ENCODE results near the gene CHST13. TPM values are rescaled to one million over a fixed set of nuclear protein-coding genes. Genes with fewer than 3 reads are reported as not detected.
A peak's percentile ranks its signal among the peaks of the same experiment; 100 is the strongest.

Gene CHST13
- total RNA-seq, 2 donors from 2014 or later, result 1.6 to 6.7 TPM

GRCh38 chr3:126568776-126569342 lies 44.9 kb downstream of the CHST13 start:
- no peak overlapping the region for H3K4me3 ChIP-seq (ENCODE audit: low read length)
- H3K4me1 Mint-ChIP-seq, result peaks cover 9% of the 10 kb centered on the region
- WGBS, 2 experiments (ENCODE audit: insufficient coverage in 1 of 2, insufficient read length in 1 of 2), result 70 to 80% methylated on average over 1 to 3 of the region's 3 CpGs

GRCh38 chr3:126569390-126569975 lies 45.5 kb downstream of the CHST13 start:
- H3K9ac ChIP-seq (ENCODE audit: extremely low read depth, low read length, poor library complexity, severe bottlenecking), result no peak overlapping the region
- DNase-seq, result no peak
- H3K4me1 Mint-ChIP-seq, result peaks cover 11% of the 10 kb centered on the region
- H3K36me3 ChIP-seq (ENCODE audit: control insufficient read depth, insufficient read depth, low read length), result no peaks in the 10 kb centered on the region
- H3K36me3 Mint-ChIP-seq (ENCODE audit: low read depth), result no peaks in the 10 kb centered on the region
- no peaks in the 10 kb centered on the region for H3K9me3 Mint-ChIP-seq
- no peaks in the 10 kb centered on the region for H3K9me3 ChIP-seq (ENCODE audit: control insufficient read depth, low read length)
- TF ChIP-seq CTCF (conservative IDR thresholded peaks at IDR 0.05), result no peak
- H3K4me1 ChIP-seq (ENCODE audit: control insufficient read depth, insufficient read depth, low read length), result peaks cover 5% of the 10 kb centered on the region
- no peaks in the 10 kb centered on the region for H3K27me3 Mint-ChIP-seq (ENCODE audit: insufficient read depth)
- H3K4me3 ChIP-seq (ENCODE audit: low read length), result no peak overlapping the region
- no peak overlapping the region for H3K27ac Mint-ChIP-seq
- no peak overlapping the region for H3K27ac ChIP-seq (ENCODE audit: low read depth, low read length)
- H3K27me3 ChIP-seq (ENCODE audit: control insufficient read depth, insufficient read depth, low read length, poor library complexity, severe bottlenecking), result no peaks in the 10 kb centered on the region
- 85 to 92% methylated on average over 4 to 9 of the region's 9 CpGs for WGBS, 2 experiments (ENCODE audit: insufficient coverage in 1 of 2, insufficient read length in 1 of 2)
- no peak overlapping the region for H3K4me3 Mint-ChIP-seq

More at GRCh38 chr3:126568776-126569342, 44.9 kb downstream of the CHST13 start:
- Histone ChIP-seq H3K27me3 (ENCODE audit: control insufficient read depth, insufficient read depth, low read length, poor library complexity, severe bottlenecking) (no peaks in the 10 kb centered on the region), H3K36me3 (ENCODE audit: control insufficient read depth, insufficient read depth, low read length) (no peaks in the 10 kb centered on the region), H3K9me3 (ENCODE audit: control insufficient read depth, low read length) (no peaks in the 10 kb centered on the region), H3K9ac (ENCODE audit: extremely low read depth, low read length, poor library complexity, severe bottlenecking) (no peak overlapping the region), H3K4me1 (ENCODE audit: control insufficient read depth, insufficient read depth, low read length) (peaks cover 5% of the 10 kb centered on the region), H3K27ac (ENCODE audit: low read depth, low read length) (no peak overlapping the region)
- peak; percentile 32 for DNase-seq
- H3K4me3 Mint-ChIP-seq, result no peak overlapping the region
- H3K36me3 Mint-ChIP-seq (ENCODE audit: low read depth), result no peaks in the 10 kb centered on the region
- H3K27me3 Mint-ChIP-seq (ENCODE audit: insufficient read depth), result no peaks in the 10 kb centered on the region
- no peak overlapping the region for H3K27ac Mint-ChIP-seq
- TF ChIP-seq CTCF (conservative IDR thresholded peaks at IDR 0.05), result no peak
- H3K9me3 Mint-ChIP-seq, result no peaks in the 10 kb centered on the region

- WGBS, 2 experiments (ENCODE audit: insufficient coverage in 1 of 2, insufficient read length in 1 of 2), result 75 to 91% methylated on average over 2 to 6 of the region's 6 CpGs
- peak; percentile 59 for TF ChIP-seq CTCF (conservative IDR thresholded peaks at IDR 0.05)
- no peak overlapping the region for H3K4me3 ChIP-seq (ENCODE audit: low read length)
- no peaks in the 10 kb centered on the region for H3K27me3 ChIP-seq (ENCODE audit: control insufficient read depth, insufficient read depth, low read length, poor library complexity, severe bottlenecking)
- H3K27me3 Mint-ChIP-seq (ENCODE audit: insufficient read depth), result no peaks in the 10 kb centered on the region
- no peak overlapping the region for H3K9ac ChIP-seq (ENCODE audit: extremely low read depth, low read length, poor library complexity, severe bottlenecking)
- H3K27ac ChIP-seq (ENCODE audit: low read depth, low read length), result no peak overlapping the region
- no peaks in the 10 kb centered on the region for H3K36me3 ChIP-seq (ENCODE audit: control insufficient read depth, insufficient read depth, low read length)
- H3K9me3 Mint-ChIP-seq, result no peaks in the 10 kb centered on the region
- peak; percentile 71 for DNase-seq
- no peaks in the 10 kb centered on the region for H3K9me3 ChIP-seq (ENCODE audit: control insufficient read depth, low read length)
- peaks cover 9% of the 10 kb centered on the region for H3K4me1 Mint-ChIP-seq
- peaks cover 2% of the 10 kb centered on the region for H3K4me1 ChIP-seq (ENCODE audit: control insufficient read depth, insufficient read depth, low read length)
- no peak overlapping the region for H3K4me3 Mint-ChIP-seq
- no peaks in the 10 kb centered on the region for H3K36me3 Mint-ChIP-seq (ENCODE audit: low read depth)
- no peak overlapping the region for H3K27ac Mint-ChIP-seq
Measured at GRCh38 chr3:126570103-126570541, 46.2 kb downstream of the CHST13 start.
